AG10803 (cell line): ENCODE measurements around the gene ERP29.
"Not testable (repeated sequence)": the region's sequence is repeated elsewhere in the genome, so short reads cannot be mapped to it uniquely, and the experiment has no call there.

ENCODE experiments used
- DNase-seq: peaks from one replicate; pipeline ENCODE4 v3.0.0; 2010; ENCODE audit warnings: low read depth
- H3K4me3 ChIP-seq: 2 replicates; pipeline ENCODE4 v1.5.1; 2011; ENCODE audit warnings: mild to moderate bottlenecking, low read length, control low read depth
- CTCF ChIP-seq: conservative IDR thresholded peaks from 2 replicates; pipeline ENCODE4 v1.5.1; 2011; ENCODE audit warnings: mild to moderate bottlenecking, low read length, control low read depth, inconsistent platforms

Gene ERP29

GRCh38 chr12:112005419-112006395, 7.5 kb upstream of the ERP29 start:
- TF ChIP-seq CTCF: no peak
- DNase-seq: no peak
- H3K4me3 ChIP-seq: no peak overlapping the region

GRCh38 chr12:112007945-112008344, 5.3 kb upstream of the ERP29 start:
- DNase-seq: no peak
- no peak for TF ChIP-seq CTCF
- H3K4me3 ChIP-seq: no peak overlapping the region

GRCh38 chr12:112008918-112009317, 4.3 kb upstream of the ERP29 start:
- DNase-seq: no peak
- H3K4me3 ChIP-seq: no peak overlapping the region
- no peak for TF ChIP-seq CTCF

- not testable (repeated sequence) for DNase-seq, H3K4me3 ChIP-seq
Observed at GRCh38 chr12:112009596-112009995, 3.6 kb upstream of the ERP29 start.

- no peak for DNase-seq
- no peak for TF ChIP-seq CTCF
- H3K4me3 ChIP-seq: no peak overlapping the region
Observed at GRCh38 chr12:112010415-112011344, 2.5 kb upstream of the ERP29 start.

GRCh38 chr12:112011685-112012084, 1.5 kb upstream of the ERP29 start:
- H3K4me3 ChIP-seq: no peak overlapping the region; the same call in 1 of the 2 replicates

More at GRCh38 chr12:112011685-112012084, 1.5 kb upstream of the ERP29 start:
- no peak for TF ChIP-seq CTCF
- DNase-seq: no peak
